ENCODE data around the gene IL4R.
"Not testable (repeated sequence)": the region's sequence is repeated elsewhere in the genome, so short reads cannot be mapped to it uniquely, and the experiment has no call there.

IL4R gene

GRCh38 chr16:27287887-27288286 is 25.9 kb upstream of the IL4R start:
- DNase-seq = no peak

GRCh38 chr16:27288313-27288712 is 25.5 kb upstream of the IL4R start:
- DNase-seq = not testable (repeated sequence)

GRCh38 chr16:27289669-27290068 is 24.1 kb upstream of the IL4R start:
- no peak for DNase-seq

GRCh38 chr16:27290562-27290961 is 23.2 kb upstream of the IL4R start:
- no peak for DNase-seq

GRCh38 chr16:27291106-27291505 is 22.7 kb upstream of the IL4R start:
- no peak for DNase-seq

GRCh38 chr16:27291722-27292240 is 22.0 kb upstream of the IL4R start:
- DNase-seq = no peak

GRCh38 chr16:27293343-27293742 is 20.4 kb upstream of the IL4R start:
- DNase-seq = no peak

GRCh38 chr16:27298132-27298531 is 15.6 kb upstream of the IL4R start:
- DNase-seq = no peak

GRCh38 chr16:27301236-27301861 is 12.4 kb upstream of the IL4R start:
- no peak for DNase-seq

GRCh38 chr16:27302126-27302525 is 11.6 kb upstream of the IL4R start:
- no peak for DNase-seq

- no peak for DNase-seq
Measured at GRCh38 chr16:27303256-27304100, 10.3 kb upstream of the IL4R start.

GRCh38 chr16:27304102-27304501 is 9.7 kb upstream of the IL4R start:
- DNase-seq = no peak

GRCh38 chr16:27304881-27305745 is 8.7 kb upstream of the IL4R start:
- no peak for DNase-seq

- DNase-seq = no peak
Measured at GRCh38 chr16:27305839-27306442, 7.8 kb upstream of the IL4R start.

GRCh38 chr16:27308792-27309191 is 5.0 kb upstream of the IL4R start:
- no peak for DNase-seq

GRCh38 chr16:27310576-27311447 is 3.0 kb upstream of the IL4R start:
- no peak for DNase-seq

GRCh38 chr16:27311448-27311830 is 2.3 kb upstream of the IL4R start:
- no peak for DNase-seq

- DNase-seq = peak in 1 of 56 donors; percentile 5
Measured at GRCh38 chr16:27311897-27312303, 1.9 kb upstream of the IL4R start.

GRCh38 chr16:27312580-27313421 is 973 bp upstream of the IL4R start:
- no peak for DNase-seq

All from amygdala (tissue), 56 donors.